Keratinocyte (primary cell): ENCODE data around the gene TEX22. TPM values are rescaled to one million over a fixed set of nuclear protein-coding genes. Genes with fewer than 3 reads are reported as not detected.

ENCODE experiments used
- DNase-seq: peaks from one replicate; pipeline ENCODE4 v3.0.0-alpha.2; 2011; ENCODE audit warnings: low read depth, missing footprints, low spot score
- FAIRE-seq: peaks from 2 replicates; lab custom pipeline; 2011; peaks lifted over from hg19 to GRCh38; lab: Jason Lieb, UNC
- H2AFZ ChIP-seq: 2 replicates; pipeline ENCODE4 v1.6.0; 2012; ENCODE audit warnings: low read length, control low read depth, inconsistent platforms; ENCODE audit not compliant: control insufficient read depth
- H3K27ac ChIP-seq: 2 replicates; pipeline ENCODE4 v1.5.1; 2011; ENCODE audit warnings: low read length; ENCODE audit not compliant: control insufficient read depth, insufficient read depth
- H3K27me3 ChIP-seq: 3 replicates; pipeline ENCODE4 v1.6.0; 2011; ENCODE audit warnings: low read length; ENCODE audit not compliant: control insufficient read depth, insufficient read depth; ENCODE audit errors: extremely low read depth
- H3K36me3 ChIP-seq, 2 experiments: 2 replicates in 1 of 2; 3 replicates in 1 of 2; pipeline ENCODE4 v1.5.1; 2011; ENCODE audit warnings: low read length in 2 of 2, mild to moderate bottlenecking in 1 of 2; ENCODE audit not compliant: control insufficient read depth in 2 of 2, insufficient read depth in 2 of 2; ENCODE audit errors: extremely low read depth in 1 of 2
- H3K4me1 ChIP-seq: 3 replicates; pipeline ENCODE4 v1.5.1; 2011; ENCODE audit warnings: low read length; ENCODE audit not compliant: control insufficient read depth, insufficient read depth; ENCODE audit errors: extremely low read depth
- H3K4me2 ChIP-seq: 3 replicates; pipeline ENCODE4 v1.6.0; 2011; ENCODE audit warnings: low read depth, low read length; ENCODE audit not compliant: control insufficient read depth, insufficient read depth; ENCODE audit errors: extremely low read depth
- H3K4me3 ChIP-seq, 3 experiments: fragments of 200-600 bp in 1 of 3; sonication (generic) in 1 of 3; 2 replicates in 2 of 3; 3 replicates in 1 of 3; pipeline ENCODE4 v1.5.1; 2011 to 2016; ENCODE audit warnings: low read length in 3 of 3, mild to moderate bottlenecking in 3 of 3, control low read depth in 2 of 3, inconsistent platforms in 1 of 3, low read depth in 1 of 3, mixed read lengths in 1 of 3, mixed run types in 1 of 3, moderate library complexity in 1 of 3; ENCODE audit not compliant: control insufficient read depth in 2 of 3, insufficient read depth in 2 of 3; ENCODE audit errors: extremely low read depth in 1 of 3
- H3K79me2 ChIP-seq: 2 replicates; pipeline ENCODE4 v1.6.0; 2012; ENCODE audit warnings: low read length; ENCODE audit not compliant: control insufficient read depth, insufficient read depth
- H3K9ac ChIP-seq: 3 replicates; pipeline ENCODE4 v1.6.0; 2011; ENCODE audit warnings: low read length; ENCODE audit not compliant: control insufficient read depth, insufficient read depth; ENCODE audit errors: extremely low read depth
- H3K9me1 ChIP-seq: 3 replicates; pipeline ENCODE4 v1.6.0; 2011; ENCODE audit warnings: low read length; ENCODE audit not compliant: control insufficient read depth, insufficient read depth; ENCODE audit errors: extremely low read depth
- H3K9me3 ChIP-seq: 2 replicates; pipeline ENCODE4 v1.5.1; 2012; ENCODE audit warnings: low read depth, low read length; ENCODE audit not compliant: control insufficient read depth
- H4K20me1 ChIP-seq: 3 replicates; pipeline ENCODE4 v1.6.0; 2011; ENCODE audit warnings: low read length; ENCODE audit not compliant: control insufficient read depth, insufficient read depth; ENCODE audit errors: extremely low read depth
- EZH2 ChIP-seq: IDR thresholded peaks from one replicate; pipeline ENCODE4 v1.6.1; 2012; ENCODE audit warnings: inconsistent platforms, mild to moderate bottlenecking, low read length, moderate library complexity
- dilution Hi-C: fragments of 300-500 bp; cut with MboI; formaldehyde crosslinking; loops from one replicate; pipeline ENCODE4 v1.7.0; 2020; ENCODE audit warnings: low sequenced_read_pairs; ENCODE audit not compliant: extremely low pct_ligation_motif_present
- polyA plus RNA-seq, 5 experiments: library from polyadenylated mRNA; depleted of rRNA in 3 of 5; stranded (reverse) in 3 of 5; stranded (forward) in 1 of 5; unstranded in 1 of 5; fragments of >200 nt; gene quantifications; 1 replicate in 1 of 5; 2 replicates in 3 of 5; 3 replicates in 1 of 5; pipeline versions ENCODE4 v1.2.1 to v1.2.3, GENCODE V29; 2011 to 2012; ENCODE audit warnings: missing spikeins in 2 of 5, low read depth in 1 of 5, low replicate concordance in 1 of 5
- TF ChIP-seq, protein P1 (sequence below), 3 experiments: IDR thresholded peaks in 1 of 3; conservative IDR thresholded peaks in 1 of 3; optimal IDR thresholded peaks in 1 of 3; 2 replicates in 2 of 3; 3 replicates in 1 of 3; pipeline versions ENCODE3 to v1.5.1; 2011; ENCODE audit warnings: low read length in 3 of 3, mild to moderate bottlenecking in 3 of 3, moderate library complexity in 2 of 3, control low read depth in 1 of 3, inconsistent platforms in 1 of 3; ENCODE audit not compliant: insufficient read depth in 2 of 3; ENCODE audit errors: extremely low read depth in 1 of 3

The TEX22 gene
- polyA plus RNA-seq, 1 donor (not counting 4 experiments of a cell fraction or from before 2014, with no cell fraction given): 0.03 TPM

DNA sequence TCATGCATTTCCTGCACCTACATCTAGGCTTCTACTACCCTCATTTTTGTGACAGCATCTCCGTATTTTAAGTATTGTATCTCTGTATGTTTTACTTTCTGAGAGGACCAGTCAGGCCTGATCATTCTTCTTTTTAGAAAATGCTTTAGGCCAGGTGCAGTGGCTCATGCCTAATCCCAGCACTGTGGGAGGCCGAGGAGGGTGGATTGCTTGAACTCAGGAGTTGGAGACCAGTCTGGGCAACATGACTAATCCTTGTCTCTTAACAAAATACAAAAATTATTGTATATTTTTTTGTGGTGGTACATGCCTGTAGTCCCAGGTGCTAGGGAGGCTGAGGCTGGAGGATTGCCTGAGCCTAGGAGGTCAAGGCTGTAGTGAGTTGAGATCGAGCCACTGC is 46.9 kb upstream of the TEX22 start:
- Histone ChIP-seq H2AFZ (no peak overlapping the region), H3K79me2 (no peaks in the 10 kb centered on the region), H3K27me3 (no peaks in the 10 kb centered on the region), H3K9me1 (no peaks in the 10 kb centered on the region), H4K20me1 (no peaks in the 10 kb centered on the region), H3K4me2 (no peak overlapping the region), H3K9ac (no peak overlapping the region), H3K4me3 (no peak overlapping the region), H3K9me3 (no peaks in the 10 kb centered on the region), H3K36me3 (peaks cover 0 to 5% of the 10 kb centered on the region in 2 experiments), H3K4me1 (peaks cover 5% of the 10 kb centered on the region), H3K27ac (no peak overlapping the region)
- no peak for DNase-seq
- TF ChIP-seq, protein P1, sequence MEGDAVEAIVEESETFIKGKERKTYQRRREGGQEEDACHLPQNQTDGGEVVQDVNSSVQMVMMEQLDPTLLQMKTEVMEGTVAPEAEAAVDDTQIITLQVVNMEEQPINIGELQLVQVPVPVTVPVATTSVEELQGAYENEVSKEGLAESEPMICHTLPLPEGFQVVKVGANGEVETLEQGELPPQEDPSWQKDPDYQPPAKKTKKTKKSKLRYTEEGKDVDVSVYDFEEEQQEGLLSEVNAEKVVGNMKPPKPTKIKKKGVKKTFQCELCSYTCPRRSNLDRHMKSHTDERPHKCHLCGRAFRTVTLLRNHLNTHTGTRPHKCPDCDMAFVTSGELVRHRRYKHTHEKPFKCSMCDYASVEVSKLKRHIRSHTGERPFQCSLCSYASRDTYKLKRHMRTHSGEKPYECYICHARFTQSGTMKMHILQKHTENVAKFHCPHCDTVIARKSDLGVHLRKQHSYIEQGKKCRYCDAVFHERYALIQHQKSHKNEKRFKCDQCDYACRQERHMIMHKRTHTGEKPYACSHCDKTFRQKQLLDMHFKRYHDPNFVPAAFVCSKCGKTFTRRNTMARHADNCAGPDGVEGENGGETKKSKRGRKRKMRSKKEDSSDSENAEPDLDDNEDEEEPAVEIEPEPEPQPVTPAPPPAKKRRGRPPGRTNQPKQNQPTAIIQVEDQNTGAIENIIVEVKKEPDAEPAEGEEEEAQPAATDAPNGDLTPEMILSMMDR (optimal IDR thresholded peaks at IDR 0.05 in 1 of 3, IDR thresholded peaks at IDR 0.05 in 1 of 3, conservative IDR thresholded peaks at IDR 0.05 in 1 of 3; ENCODE audit: extremely low read depth in 1 of 3, insufficient read depth in 2 of 3, low read length in 3 of 3): no peak
- TF ChIP-seq EZH2: no peak
- no peak for FAIRE-seq
- dilution Hi-C loops: no loop called here

DNA sequence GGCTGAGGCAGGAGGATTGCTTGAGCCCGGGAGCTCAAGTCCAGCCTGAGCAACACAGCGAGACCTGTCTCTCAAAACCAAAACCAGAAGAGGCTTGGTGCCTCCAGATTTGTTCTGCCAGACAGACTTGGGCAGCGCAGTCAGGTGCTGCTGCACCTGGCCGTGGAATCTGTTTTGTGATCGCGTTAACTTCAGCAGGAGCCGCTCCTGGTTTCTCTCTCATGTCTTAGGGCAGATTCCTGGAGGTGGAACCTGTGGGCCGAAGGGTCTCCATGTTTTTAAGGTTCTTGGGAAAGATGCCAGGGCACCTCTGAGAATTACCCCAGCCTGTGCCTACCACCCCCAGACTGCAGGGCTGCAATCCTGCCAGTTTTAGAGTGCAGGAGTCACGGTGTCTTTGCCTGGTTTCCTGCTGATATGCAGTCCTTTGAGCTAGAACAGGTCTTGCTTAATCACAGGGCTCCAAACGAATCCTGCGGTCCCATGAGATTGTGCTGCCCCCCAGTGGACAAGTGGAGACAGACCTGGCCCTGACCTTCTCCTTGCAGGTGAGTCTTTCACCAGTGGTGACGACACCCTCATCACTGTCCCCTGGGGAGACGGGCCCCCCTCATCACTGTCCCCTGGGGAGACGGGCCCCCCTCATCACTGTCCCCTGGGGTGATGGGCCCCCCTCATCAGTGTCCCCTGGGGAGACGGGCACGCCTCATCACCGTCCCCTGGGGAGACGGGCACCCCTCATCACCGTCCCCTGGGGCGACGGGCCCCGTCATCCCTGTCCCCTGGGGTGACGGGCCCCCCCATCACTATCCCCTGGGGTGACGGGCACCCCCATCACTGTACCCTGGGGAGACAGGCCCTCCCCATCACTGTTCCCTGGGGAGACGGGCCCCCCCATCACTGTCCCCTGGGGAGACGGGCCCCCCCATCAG is 46.2 kb upstream of the TEX22 start:
- no peaks in the 10 kb centered on the region for H3K27me3 ChIP-seq
- peak overlapping the region; percentile 2 for H3K9ac ChIP-seq
- H4K20me1 ChIP-seq: no peaks in the 10 kb centered on the region
- H3K9me1 ChIP-seq: no peaks in the 10 kb centered on the region
- H3K4me2 ChIP-seq: peak overlapping the region; percentile 65
- no peak for TF ChIP-seq EZH2
- TF ChIP-seq, protein P1 (optimal IDR thresholded peaks at IDR 0.05 in 1 of 3, IDR thresholded peaks at IDR 0.05 in 1 of 3, conservative IDR thresholded peaks at IDR 0.05 in 1 of 3; ENCODE audit: extremely low read depth in 1 of 3, insufficient read depth in 2 of 3, low read length in 3 of 3): peak; percentile 88 to 96 (median 90)
- no peak overlapping the region for H3K27ac ChIP-seq
- FAIRE-seq (peak; percentile 93), DNase-seq (peak; percentile 67)
- peaks cover 5% of the 10 kb centered on the region for H3K4me1 ChIP-seq
- H3K36me3 ChIP-seq: peaks cover 0 to 5% of the 10 kb centered on the region in 2 experiments
- H3K79me2 ChIP-seq: no peaks in the 10 kb centered on the region
- H3K9me3 ChIP-seq: no peaks in the 10 kb centered on the region
- dilution Hi-C loops: no loop called here
- H3K4me3 ChIP-seq: no peak overlapping the region
- H2AFZ ChIP-seq: no peak overlapping the region
